ENCODE results near the gene RNF144B.
"Not testable (repeated sequence)": the region's sequence is repeated elsewhere in the genome, so short reads cannot be mapped to it uniquely, and the experiment has no call there.

RNF144B gene

GRCh38 chr6:18387061-18387721, at the start of gene RNF144B:
Gene RNF144B (plus strand): TSS chr6:18387350. CDS start chr6:18399535, 12,185 bp downstream.
- no peak for FAIRE-seq

DNA sequence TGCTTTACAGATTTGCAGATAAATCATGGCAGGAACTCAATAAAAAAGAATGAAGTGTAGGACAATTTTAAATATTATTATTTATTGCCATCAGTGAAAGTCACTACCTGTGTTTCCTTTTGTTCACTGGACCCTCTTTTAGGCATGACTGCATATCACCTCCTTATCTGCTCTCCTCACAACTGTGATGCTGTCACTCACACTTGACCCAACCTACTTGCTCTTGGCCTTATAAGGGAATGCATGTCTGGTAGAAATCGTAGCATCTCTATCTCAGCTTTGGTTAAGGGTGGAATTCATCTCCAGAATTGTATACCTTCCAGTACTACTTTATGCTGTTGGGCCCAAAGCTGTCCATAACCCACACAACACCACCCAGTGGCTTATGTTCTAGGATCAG, 47.6 kb upstream of the RNF144B start:
- FAIRE-seq: no peak

DNA sequence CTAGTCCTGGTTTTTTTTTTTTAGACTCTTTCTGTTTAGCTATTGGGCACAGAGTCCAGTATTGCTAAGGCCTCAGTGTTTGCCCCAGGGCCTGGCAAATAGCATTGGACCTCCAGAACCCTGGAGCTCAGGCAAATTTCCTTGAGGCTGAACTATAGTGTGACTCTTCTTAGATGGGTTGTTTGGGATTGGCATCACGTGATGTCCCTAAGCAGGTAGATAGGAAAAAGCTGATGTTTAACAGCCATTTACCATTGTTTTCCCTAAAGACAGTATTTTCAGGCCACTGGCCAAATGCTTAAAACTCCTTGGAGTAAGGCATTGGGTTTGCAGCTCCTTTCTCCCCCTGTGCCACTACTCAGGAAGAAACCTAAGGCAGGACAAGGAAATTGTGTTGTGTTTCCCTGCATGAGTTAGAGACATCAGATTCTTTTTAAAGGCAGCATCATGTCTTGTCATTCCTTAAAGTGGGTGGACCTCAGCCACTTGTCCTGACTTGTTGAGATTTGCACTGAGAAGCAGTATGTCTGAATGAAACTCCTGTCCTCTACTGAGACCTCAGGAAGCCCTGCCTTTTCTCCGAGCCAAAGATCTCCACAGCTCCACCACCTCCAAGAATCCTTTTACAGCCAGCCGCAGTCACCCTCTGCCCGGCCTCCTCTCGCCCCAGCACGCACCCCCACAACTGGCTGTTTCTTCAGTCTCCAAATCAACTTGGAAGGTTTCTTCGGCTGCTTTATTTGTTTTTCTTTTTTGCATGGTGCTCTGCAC, 46.2 kb upstream of the RNF144B start:
- no peak for FAIRE-seq

- no peak for FAIRE-seq
Measured at GRCh38 chr6:18342223-18342622, 44.9 kb upstream of the RNF144B start.

GRCh38 chr6:18343741-18344140, 43.4 kb upstream of the RNF144B start:
- no peak for FAIRE-seq

DNA sequence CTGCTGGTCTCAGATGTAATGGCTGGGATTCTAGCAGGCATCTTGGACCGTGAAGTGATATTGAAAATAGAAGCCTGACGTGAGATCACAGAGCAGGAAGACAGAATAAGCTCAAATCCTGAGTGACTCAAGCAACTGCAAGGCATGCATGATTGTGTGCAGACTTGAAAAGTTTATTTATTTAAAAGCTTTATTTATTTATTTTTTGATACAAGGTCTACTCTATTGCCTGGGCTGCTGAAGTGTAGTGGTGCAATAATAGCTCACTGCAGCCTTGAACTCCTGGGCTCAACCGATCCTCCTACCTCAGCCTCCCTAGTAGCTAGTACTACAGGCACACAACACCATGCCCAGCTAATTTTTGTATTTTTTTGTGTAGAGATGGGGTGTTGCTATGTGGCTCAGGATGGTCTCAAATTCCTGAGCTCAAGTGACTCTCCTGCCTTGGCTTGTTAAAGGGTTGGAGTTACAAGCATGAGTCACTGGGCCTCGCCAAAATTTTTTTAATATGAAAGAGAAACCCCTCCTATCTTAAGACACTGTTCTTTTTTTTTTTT, 40.1 kb upstream of the RNF144B start:
- no peak for FAIRE-seq

DNA sequence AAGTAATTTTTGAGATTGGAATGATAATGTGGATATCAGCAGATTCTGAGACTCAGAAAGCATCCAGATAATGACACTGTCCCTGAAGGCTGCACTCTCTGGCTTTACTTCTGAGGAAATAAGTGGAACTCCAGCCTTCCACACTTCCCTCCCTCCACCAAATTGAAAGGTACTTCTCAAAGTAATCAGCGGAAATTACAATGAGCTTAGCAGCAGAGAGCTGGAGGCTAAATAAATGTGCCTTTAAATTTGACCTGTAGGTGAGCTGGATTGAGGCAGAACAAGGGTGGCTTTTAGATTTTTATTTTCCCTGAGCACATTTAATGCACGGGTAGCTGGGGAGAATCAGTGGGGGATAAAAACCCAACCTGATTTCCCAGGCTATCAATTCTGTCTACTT, 39.3 kb upstream of the RNF144B start:
- no peak for FAIRE-seq

DNA sequence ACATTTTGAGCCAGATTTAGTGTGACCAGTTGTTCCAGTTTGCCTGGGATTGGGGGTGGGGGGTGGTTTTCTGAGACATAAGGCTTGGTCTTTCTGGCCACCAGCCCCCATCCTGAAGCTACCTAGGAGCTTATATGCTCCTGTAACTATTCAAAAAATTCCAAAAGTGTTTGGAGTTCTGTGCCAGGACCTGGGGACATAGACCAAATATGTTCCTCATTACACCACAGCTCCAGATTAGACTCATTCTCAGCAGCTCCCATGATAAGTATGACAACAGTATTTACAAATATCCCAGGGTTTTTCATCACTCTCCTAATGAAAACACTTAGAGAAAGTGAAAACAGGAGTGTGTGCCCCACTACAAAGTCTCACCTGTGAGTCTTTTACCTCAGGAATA, 37.8 kb upstream of the RNF144B start:
- no peak for FAIRE-seq

DNA sequence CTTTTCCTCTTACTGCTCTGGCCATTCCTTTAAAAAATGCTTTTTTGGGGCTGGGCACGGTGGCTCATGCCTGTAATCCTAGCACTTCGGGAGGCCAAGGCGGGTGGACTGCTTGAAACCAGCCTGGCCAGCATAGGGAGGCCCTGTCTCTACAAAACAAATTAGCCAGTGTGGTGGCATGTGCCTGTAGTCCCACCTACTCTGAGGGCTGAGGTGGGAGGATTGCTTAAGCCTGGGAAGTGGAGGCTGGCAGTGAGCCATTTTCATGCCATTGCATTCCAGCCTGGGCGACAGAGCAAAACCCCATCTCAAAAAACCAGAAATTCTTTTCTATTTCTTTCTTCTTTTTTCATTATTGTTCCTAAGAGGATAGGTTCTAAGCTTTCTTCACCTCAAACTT, 36.9 kb upstream of the RNF144B start:
- no peak for FAIRE-seq

DNA sequence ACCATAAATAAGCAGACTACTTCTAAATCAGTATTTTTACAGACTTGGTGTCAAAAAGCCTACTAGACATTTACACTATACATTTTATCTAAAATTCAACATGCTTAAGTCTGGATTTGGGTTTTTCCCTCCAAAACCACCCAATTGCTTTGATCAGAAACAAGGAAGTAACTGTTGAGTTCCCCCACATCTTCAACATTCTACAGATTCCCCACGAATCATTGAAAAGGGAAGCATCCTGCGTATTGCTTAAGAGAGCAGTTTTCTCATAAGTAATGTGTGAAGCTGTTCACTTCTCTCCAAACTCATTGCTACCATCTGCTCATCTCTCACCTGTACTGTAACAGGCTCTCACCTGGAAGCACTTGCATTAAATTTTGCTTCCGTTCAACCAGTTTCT, 36.4 kb upstream of the RNF144B start:
- FAIRE-seq: no peak

GRCh38 chr6:18352001-18352400, 35.1 kb upstream of the RNF144B start:
- no peak for FAIRE-seq

- no peak for FAIRE-seq
Measured at GRCh38 chr6:18352842-18353241, 34.3 kb upstream of the RNF144B start.

DNA sequence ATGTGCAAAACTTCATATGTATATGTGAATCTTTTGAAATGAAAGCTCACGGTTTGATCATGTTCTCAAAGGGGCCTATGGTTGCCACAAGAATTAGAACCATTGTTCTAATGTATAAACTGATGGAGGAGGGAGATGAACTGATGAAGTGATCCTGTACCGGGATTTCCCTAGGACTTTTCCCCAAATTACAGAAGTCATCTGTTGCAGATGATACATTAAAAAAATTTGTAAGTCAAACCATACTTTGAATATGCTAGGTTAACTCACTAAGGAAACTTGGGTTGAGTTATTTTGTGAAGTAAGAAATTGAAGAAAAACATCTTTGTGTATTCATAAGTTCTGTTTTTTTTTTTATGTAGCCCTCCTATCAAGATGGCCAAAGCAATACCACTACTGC, 33.9 kb upstream of the RNF144B start:
- FAIRE-seq: no peak

GRCh38 chr6:18357546-18357945, 29.6 kb upstream of the RNF144B start:
- not testable (repeated sequence) for FAIRE-seq

DNA sequence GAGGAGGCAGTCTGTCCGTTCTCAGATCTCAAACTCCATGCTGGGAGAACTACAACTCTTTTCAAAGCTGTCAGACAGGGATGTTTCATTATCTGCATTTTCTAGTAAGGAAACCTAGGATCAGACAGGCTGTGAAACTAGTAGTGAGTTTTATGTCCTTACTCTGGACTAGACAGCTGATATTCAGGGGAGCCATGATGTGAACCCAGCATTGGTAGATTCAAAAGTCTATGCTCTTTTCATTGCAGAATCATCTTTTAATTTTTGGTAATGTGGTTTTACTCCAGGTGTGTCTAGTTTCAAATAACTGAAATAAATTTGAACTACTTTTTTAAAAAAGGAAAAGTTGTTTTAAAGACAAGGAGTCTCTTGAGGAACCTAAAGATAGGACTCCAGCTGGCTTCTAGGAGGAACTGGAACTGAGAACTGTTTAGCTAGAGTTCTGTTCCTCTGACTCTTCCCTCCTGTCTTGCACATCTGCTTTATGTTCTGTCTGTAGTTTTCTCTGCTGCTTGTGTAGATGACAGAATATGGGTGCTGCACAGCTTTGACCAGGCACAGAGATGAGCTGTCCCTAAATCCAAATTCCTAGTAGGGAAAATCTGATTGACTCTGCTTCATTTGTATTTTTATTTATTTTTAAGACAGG, 27.8 kb upstream of the RNF144B start:
- FAIRE-seq: no peak

GRCh38 chr6:18360188-18360587, 27.0 kb upstream of the RNF144B start:
- no peak for FAIRE-seq

- no peak for FAIRE-seq
Measured at GRCh38 chr6:18362058-18362561, 25.0 kb upstream of the RNF144B start.

- FAIRE-seq: no peak
Measured at GRCh38 chr6:18363746-18364145, 23.4 kb upstream of the RNF144B start.

DNA sequence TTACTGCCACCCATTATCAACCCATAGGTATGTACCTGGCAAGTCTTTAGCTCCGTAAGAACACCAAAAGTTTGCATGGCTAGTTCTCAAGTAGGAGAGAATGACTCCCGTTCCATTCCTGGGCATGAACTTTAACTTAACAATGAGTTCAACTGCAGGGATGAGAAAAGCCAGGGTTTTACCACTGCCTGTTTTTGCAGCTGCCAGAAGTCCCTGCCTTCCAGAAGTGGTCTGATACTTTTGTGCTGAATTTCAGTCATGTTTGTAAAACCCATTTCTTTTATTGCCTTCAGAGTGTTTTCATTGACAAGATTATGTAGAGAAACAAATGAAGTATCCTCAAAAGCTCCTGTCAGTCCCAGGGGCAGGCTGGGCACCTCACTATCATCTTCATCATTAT, 22.6 kb upstream of the RNF144B start:
- FAIRE-seq: not testable (repeated sequence)

DNA sequence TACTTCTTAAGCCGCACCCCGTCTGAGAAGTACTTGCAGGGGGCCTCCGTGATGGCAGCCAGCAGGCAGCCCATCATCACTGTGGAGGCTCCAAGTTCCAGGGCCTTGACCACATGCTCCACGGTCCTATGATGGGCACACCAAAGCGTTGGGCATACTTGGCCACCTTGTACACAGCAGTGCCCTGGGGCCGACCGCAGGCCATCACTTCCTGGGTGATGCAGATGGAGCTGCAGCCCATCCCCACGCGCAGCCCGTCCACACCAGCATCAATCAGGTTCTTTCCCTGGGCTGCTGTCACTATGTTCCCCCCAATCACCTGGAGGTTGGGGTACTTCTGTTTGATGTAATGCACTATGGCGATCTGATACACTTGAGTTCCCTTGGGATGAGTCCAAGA, 19.8 kb upstream of the RNF144B start:
- no peak for FAIRE-seq

- no peak for FAIRE-seq
Measured at GRCh38 chr6:18368277-18369105, 18.7 kb upstream of the RNF144B start.

DNA sequence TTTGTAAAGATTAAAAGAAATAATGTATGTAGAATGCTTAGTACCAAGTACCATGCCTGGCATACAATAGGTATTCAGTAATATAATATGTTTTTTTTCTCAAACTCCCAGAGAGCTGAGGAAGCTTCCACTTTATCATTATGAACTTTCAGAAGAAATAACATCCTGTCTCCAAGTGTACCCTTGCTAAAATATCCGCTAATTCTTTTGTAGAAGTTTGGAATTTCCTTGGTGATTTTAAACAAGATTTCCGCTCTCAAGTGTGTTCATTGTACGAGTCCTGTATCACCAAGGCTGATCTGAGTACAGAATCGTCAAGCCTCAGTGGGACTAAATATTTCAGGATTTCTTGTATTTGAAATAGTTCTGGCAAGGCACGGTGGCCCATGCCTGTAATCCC, 16.1 kb upstream of the RNF144B start:
- no peak for FAIRE-seq

GRCh38 chr6:18371656-18372055, 15.5 kb upstream of the RNF144B start:
- no peak for FAIRE-seq
